Thoracic aorta (tissue), 2 donors: ENCODE results near the gene NUDT6. TPM values are rescaled to one million over a fixed set of nuclear protein-coding genes. Genes with fewer than 3 reads are reported as not detected.
"Not testable (repeated sequence)": the region's sequence is repeated elsewhere in the genome, so short reads cannot be mapped to it uniquely, and the experiment has no call there.

Experiments used
- ATAC-seq: fragments of 150-250 bp; one replicate; pipeline ENCODE4 v1.8.0; 2017; ENCODE audit warnings: low read depth; ENCODE audit not compliant: insufficient number of reproducible peaks, low FRiP score
- DNase-seq: peaks from one replicate; pipeline ENCODE4 v3.0.0-alpha.2; 2020; ENCODE audit warnings: low spot score
- H3K27ac ChIP-seq, 2 donors: fragments of 200-600 bp; sonication (generic); 1 replicate in 1 of 2; 2 replicates in 1 of 2; pipeline ENCODE4 v1.5.1; 2016; ENCODE audit warnings: mild to moderate bottlenecking in 2 of 2, moderate library complexity in 2 of 2
- H3K27me3 ChIP-seq: fragments of 200-600 bp; sonication (generic); replicated peaks from 2 replicates; pipeline ENCODE4 v1.6.0; 2016; ENCODE audit warnings: mild to moderate bottlenecking; ENCODE audit not compliant: insufficient read depth
- H3K36me3 ChIP-seq: fragments of 200-600 bp; sonication (generic); one replicate; pipeline ENCODE4 v1.5.1; 2016
- H3K4me1 ChIP-seq, 2 donors: fragments of 200-600 bp; sonication (generic); 1 replicate in 1 of 2; 2 replicates in 1 of 2; pipeline versions ENCODE4 v1.5.1 to v1.6.0; 2016; ENCODE audit warnings: low read depth in 2 of 2, mild to moderate bottlenecking in 1 of 2; ENCODE audit not compliant: control insufficient read depth in 1 of 2
- H3K4me3 ChIP-seq: fragments of 200-600 bp; sonication (generic); 2 replicates; pipeline ENCODE4 v1.5.1; 2016; ENCODE audit warnings: mild to moderate bottlenecking
- H3K9me3 ChIP-seq: fragments of 200-600 bp; sonication (generic); 2 replicates; pipeline ENCODE4 v1.5.1; 2016
- CTCF ChIP-seq: fragments of 200-600 bp; sonication (generic); IDR thresholded peaks from one replicate; pipeline ENCODE4 v1.5.1; 2019; ENCODE audit warnings: antibody characterized with exemption
- total RNA-seq, 2 donors: library from RNA; depleted of rRNA; stranded (reverse); fragments of >200 nt; gene quantifications; one replicate each; pipeline versions ENCODE4 v1.1.0 to v1.2.3, GENCODE V29; 2016

NUDT6 gene
- total RNA-seq, 2 donors from 2014 or later, result 2.0 to 5.7 TPM

- ATAC-seq, result no peak
- Histone ChIP-seq H3K27me3 (no peaks in the 10 kb centered on the region), H3K9me3 (no peaks in the 10 kb centered on the region), H3K4me1 (peaks cover 27 to 66% of the 10 kb centered on the region in 2 donors), H3K4me3 (no peak overlapping the region), H3K27ac (peak overlapping the region; percentile 33 to 69), H3K36me3 (no peaks in the 10 kb centered on the region)
- no peak for DNase-seq
- no peak for TF ChIP-seq CTCF
Observed at GRCh38 chr4:122845760-122846159, 76.6 kb downstream of the NUDT6 start.

- Histone ChIP-seq H3K27ac (peak overlapping the region; percentile 58 to 69), H3K27me3 (no peaks in the 10 kb centered on the region), H3K9me3 (no peaks in the 10 kb centered on the region), H3K4me1 (peaks cover 30 to 66% of the 10 kb centered on the region in 2 donors), H3K4me3 (no peak overlapping the region), H3K36me3 (no peaks in the 10 kb centered on the region)
- no peak for DNase-seq
- ATAC-seq, result no peak
- no peak for TF ChIP-seq CTCF
Observed at GRCh38 chr4:122845066-122845465, 77.3 kb downstream of the NUDT6 start.

- H3K4me1 ChIP-seq, result peaks cover 30 to 64% of the 10 kb centered on the region in 2 donors
- H3K27ac ChIP-seq, result peak overlapping the region; percentile 58 to 69
- not testable (repeated sequence) for H3K9me3 ChIP-seq, DNase-seq, H3K27me3 ChIP-seq, ATAC-seq, H3K36me3 ChIP-seq, H3K4me3 ChIP-seq
Observed at GRCh38 chr4:122844391-122844790, 78.0 kb downstream of the NUDT6 start.

GRCh38 chr4:122842984-122843531 lies 79.3 kb downstream of the NUDT6 start:
- Histone ChIP-seq H3K27ac (peak overlapping the region; percentile 58 to 69), H3K27me3 (no peaks in the 10 kb centered on the region), H3K4me3 (no peak overlapping the region), H3K4me1 (peaks cover 30 to 64% of the 10 kb centered on the region in 2 donors), H3K9me3 (no peaks in the 10 kb centered on the region), H3K36me3 (no peaks in the 10 kb centered on the region)
- DNase-seq (no peak), ATAC-seq (no peak)
- no peak for TF ChIP-seq CTCF

Other genes with a start within 250 kb of the NUDT6 start
- gene BBS12, start 189.9 kb downstream of the NUDT6 start, total RNA-seq, result 1 to 10 TPM; 1.4 to 3.0 TPM
- gene FGF2, start 95.8 kb downstream of the NUDT6 start, total RNA-seq, result 10 to 100 TPM; 25.5 to 50.2 TPM